Testis (tissue), 3 donors: ENCODE data around the gene LYAR. TPM values are rescaled to one million over a fixed set of nuclear protein-coding genes. Genes with fewer than 3 reads are reported as not detected.
A peak's percentile ranks its signal among the peaks of the same experiment; 100 is the strongest.

Experiments
- DNase-seq: peaks from one replicate; pipeline ENCODE4 v3.0.0-alpha.2; 2019
- H3K27ac ChIP-seq, 2 donors: fragments of 200-600 bp; sonication (generic); one replicate each; pipeline ENCODE4 v1.5.1; 2019
- H3K27me3 ChIP-seq: fragments of 200-600 bp; sonication (generic); one replicate; pipeline ENCODE4 v1.5.1; 2019
- H3K36me3 ChIP-seq: fragments of 200-600 bp; sonication (generic); one replicate; pipeline ENCODE4 v1.5.1; 2017; ENCODE audit warnings: low read depth; ENCODE audit errors: missing control alignments
- H3K4me1 ChIP-seq: fragments of 200-600 bp; sonication (generic); one replicate; pipeline ENCODE4 v1.5.1; 2019
- H3K4me3 ChIP-seq, 2 donors: fragments of 200-600 bp; sonication (generic); one replicate each; pipeline ENCODE4 v1.5.1; 2017 to 2019
- H3K9me3 ChIP-seq: fragments of 200-600 bp; sonication (generic); one replicate; pipeline ENCODE4 v1.5.1; 2017
- POLR2A ChIP-seq: fragments of 450-650 bp; IDR thresholded peaks from one replicate; pipeline ENCODE4 v1.6.1; 2017; ENCODE audit warnings: antibody characterized with exemption, mild to moderate bottlenecking, moderate library complexity
- WGBS, 2 donors: methylation state at CpG; one replicate each; pipeline ENCODE4 v1.1.5; 2018; 5-methylcytosine and 5-hydroxymethylcytosine counted together
- intact Hi-C: fragments of 100-400 bp; cut with DNase I; formaldehyde crosslinking; loops from one replicate; pipeline ENCODE4 v1.15.1; 2023; ENCODE audit warnings: low total_unique reads
- polyA plus RNA-seq: library from polyadenylated mRNA; stranded (reverse); fragments of 350-450 nt; fragmentation: Illumina TruSeq; extraction: RNeasy Lipid Tissue Mini Kit (QIAGEN cat#74804); gene quantifications from one replicate; pipeline ENCODE4 v1.2.3, GENCODE V29; 2014; ENCODE audit warnings: low read depth, low replicate concordance; ENCODE audit not compliant: insufficient read depth
- total RNA-seq, 2 donors: library from RNA; depleted of rRNA; stranded (reverse); fragments of >200 nt; gene quantifications; one replicate each; pipeline ENCODE4 v1.2.3, GENCODE V29; 2016
- TF ChIP-seq, protein P1 (sequence below), 3 experiments: fragments of 450-650 bp in 2 of 3; fragments of 200-600 bp in 1 of 3; sonication (generic) in 1 of 3; IDR thresholded peaks; one replicate each; pipeline ENCODE4 v1.5.1; 2016 to 2019; ENCODE audit warnings: antibody characterized with exemption in 3 of 3, mild to moderate bottlenecking in 2 of 3, moderate library complexity in 1 of 3

The LYAR gene
- total and polyA plus RNA-seq, 3 donors from 2014 or later: 53.8 to 132 (median 63.2) TPM

DNA sequence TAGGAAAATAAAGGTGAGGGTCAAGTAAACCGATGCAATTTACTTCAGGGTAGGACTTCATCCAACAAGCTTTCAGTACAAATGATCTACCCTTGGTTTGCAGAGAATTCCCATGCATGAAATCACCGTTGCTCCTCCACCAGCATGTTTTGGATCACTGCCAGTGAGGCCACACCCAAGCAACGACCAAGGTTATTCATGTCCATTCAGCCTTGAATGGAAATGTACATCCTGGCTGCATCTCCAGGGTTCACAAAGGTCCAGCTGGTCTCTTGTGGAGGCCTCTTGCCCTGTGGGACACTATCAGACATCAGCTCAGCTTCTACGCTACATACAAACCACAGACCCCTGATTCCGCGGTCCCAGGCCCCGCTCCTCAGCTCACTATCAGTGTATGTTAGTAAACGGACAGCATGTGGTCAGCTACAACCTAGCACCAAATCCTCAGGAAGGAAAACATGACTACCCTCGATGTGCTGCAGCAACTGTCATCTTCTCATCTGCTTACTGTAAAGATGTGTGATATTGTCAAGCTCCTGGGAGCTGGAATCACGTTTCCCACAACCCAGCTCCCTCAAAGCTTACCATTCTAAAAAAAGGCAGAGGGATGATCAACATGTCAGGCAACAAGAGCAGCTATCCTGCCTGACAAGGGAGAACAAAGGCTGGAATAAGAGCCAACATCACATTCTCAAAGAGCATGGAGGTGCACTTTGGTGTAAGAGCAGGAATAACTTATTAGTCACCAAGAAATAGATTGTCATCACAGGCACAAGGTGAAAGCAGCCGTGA, 4.9 kb downstream of the LYAR start:
- Histone ChIP-seq H3K36me3 (no peaks in the 10 kb centered on the region), H3K9me3 (no peaks in the 10 kb centered on the region), H3K4me1 (peaks cover 19% of the 10 kb centered on the region), H3K27me3 (no peaks in the 10 kb centered on the region), H3K4me3 (no peak overlapping the region), H3K27ac (no peak overlapping the region)
- no peak for DNase-seq
- 67 to 72% methylated on average over 11 of the region's 11 CpGs for WGBS, 2 donors
- intact Hi-C loops: no loop called here
- TF ChIP-seq, protein P1, sequence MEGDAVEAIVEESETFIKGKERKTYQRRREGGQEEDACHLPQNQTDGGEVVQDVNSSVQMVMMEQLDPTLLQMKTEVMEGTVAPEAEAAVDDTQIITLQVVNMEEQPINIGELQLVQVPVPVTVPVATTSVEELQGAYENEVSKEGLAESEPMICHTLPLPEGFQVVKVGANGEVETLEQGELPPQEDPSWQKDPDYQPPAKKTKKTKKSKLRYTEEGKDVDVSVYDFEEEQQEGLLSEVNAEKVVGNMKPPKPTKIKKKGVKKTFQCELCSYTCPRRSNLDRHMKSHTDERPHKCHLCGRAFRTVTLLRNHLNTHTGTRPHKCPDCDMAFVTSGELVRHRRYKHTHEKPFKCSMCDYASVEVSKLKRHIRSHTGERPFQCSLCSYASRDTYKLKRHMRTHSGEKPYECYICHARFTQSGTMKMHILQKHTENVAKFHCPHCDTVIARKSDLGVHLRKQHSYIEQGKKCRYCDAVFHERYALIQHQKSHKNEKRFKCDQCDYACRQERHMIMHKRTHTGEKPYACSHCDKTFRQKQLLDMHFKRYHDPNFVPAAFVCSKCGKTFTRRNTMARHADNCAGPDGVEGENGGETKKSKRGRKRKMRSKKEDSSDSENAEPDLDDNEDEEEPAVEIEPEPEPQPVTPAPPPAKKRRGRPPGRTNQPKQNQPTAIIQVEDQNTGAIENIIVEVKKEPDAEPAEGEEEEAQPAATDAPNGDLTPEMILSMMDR (IDR thresholded peaks at IDR 0.05): no peak
- TF ChIP-seq POLR2A: no peak

DNA sequence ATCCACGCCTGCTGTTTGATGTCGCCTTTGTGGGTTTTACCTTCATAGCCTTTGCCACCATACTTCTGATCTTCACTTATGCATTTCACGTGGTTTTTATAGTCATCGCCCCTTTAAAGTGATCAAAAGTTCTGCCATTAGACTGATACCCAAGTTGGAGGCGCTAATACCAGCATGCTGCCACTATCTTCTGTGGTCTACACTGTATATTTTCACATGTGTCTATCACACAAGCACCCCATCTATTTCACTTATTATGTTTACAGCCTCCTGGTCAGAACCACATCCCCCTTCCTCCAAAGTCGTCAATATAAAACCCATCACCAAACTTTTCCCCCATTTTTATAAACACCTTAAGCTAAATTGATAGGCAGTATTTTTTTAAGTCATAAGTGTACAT, 8.2 kb downstream of the LYAR start:
- WGBS, 2 donors: 94 to 96% methylated on average over 6 of the region's 6 CpGs
- Histone ChIP-seq H3K4me3 (no peak overlapping the region), H3K27ac (no peak overlapping the region), H3K36me3 (no peaks in the 10 kb centered on the region), H3K27me3 (no peaks in the 10 kb centered on the region), H3K9me3 (no peaks in the 10 kb centered on the region), H3K4me1 (peaks cover 8% of the 10 kb centered on the region)
- DNase-seq: no peak
- TF ChIP-seq POLR2A: no peak
- TF ChIP-seq, protein P1 (IDR thresholded peaks at IDR 0.05): no peak
- intact Hi-C loops: no loop called here

DNA sequence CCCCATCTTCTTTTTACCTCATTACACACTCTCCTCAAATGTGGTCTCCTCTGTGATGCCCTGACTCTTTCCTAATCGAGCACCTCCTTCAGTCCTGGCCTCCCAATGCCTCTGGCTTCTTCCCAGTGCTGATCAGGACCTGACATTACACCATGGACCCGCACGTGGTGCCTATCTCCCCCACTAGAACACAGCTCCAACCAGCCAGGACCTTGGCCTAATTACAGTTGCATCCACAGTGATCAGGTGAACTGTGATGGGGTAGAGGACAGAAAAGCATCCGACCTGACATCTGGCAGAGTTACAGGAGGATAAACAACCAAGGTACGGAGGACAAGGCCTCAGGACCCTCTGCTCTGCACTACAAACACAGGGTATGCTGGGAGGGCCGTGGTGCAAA, 12.4 kb downstream of the LYAR start:
- Histone ChIP-seq H3K36me3 (no peaks in the 10 kb centered on the region), H3K4me3 (no peak overlapping the region), H3K4me1 (no peaks in the 10 kb centered on the region), H3K27me3 (no peaks in the 10 kb centered on the region), H3K9me3 (no peaks in the 10 kb centered on the region), H3K27ac (no peak overlapping the region)
- no peak for TF ChIP-seq POLR2A
- TF ChIP-seq, protein P1 (IDR thresholded peaks at IDR 0.05): no peak
- WGBS, 2 donors: 63 to 66% methylated on average over 6 of the region's 6 CpGs
- intact Hi-C loops: no loop called here
- DNase-seq: no peak

DNA sequence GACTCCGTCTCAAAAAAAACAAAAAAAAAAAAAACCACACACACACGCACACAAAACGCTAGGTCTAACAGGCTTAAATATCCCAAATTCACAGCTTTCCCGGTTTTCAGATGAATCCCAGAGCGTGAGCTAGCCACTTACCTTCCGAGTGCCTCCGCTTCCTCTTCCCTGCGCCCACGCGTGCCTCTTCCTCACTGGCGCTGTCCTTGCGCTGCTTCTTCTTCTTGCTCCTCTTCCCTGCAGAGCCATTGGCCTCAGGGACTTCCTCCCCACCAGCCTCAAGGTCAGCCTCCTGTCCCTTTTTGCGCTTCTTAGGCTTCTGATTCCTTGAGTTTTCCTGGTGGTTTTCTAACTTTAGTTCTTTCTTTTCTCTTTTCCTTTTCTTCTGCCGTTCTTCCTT, 15.7 kb downstream of the LYAR start:
- WGBS, 2 donors: 85 to 95% methylated on average over 14 of the region's 14 CpGs
- Histone ChIP-seq H3K4me1 (no peaks in the 10 kb centered on the region), H3K9me3 (no peaks in the 10 kb centered on the region), H3K27ac (no peak overlapping the region), H3K27me3 (no peaks in the 10 kb centered on the region), H3K4me3 (no peak overlapping the region), H3K36me3 (no peaks in the 10 kb centered on the region)
- TF ChIP-seq, protein P1 (IDR thresholded peaks at IDR 0.05): no peak
- no peak for TF ChIP-seq POLR2A
- intact Hi-C loops: no loop called here
- no peak for DNase-seq

DNA sequence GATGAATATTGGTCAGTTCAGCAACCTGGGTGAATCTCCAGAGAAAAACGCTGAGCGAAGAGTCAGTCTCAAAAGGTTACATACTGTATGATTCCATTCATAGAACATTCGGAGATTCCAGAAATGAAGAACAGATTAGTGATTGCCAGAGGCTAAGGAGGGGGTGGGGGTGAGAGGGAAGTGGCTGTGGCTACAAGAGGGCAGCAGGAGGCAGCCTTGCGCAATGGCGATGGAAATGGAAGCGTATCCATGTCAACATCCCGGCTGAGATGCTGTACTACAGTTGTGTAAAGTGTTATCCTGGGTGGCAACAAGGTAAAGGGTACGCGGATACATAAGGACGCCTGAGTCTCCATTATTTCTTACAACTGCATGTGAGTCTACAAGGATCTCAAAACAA, 18.0 kb downstream of the LYAR start:
- peak; percentile 67 for DNase-seq
- no peaks in the 10 kb centered on the region for H3K9me3 ChIP-seq
- no peak overlapping the region for H3K4me3 ChIP-seq
- intact Hi-C loops: no loop called here
- 61 to 79% methylated on average over 10 of the region's 10 CpGs for WGBS, 2 donors
- H3K27me3 ChIP-seq: no peaks in the 10 kb centered on the region
- TF ChIP-seq POLR2A: no peak
- TF ChIP-seq, protein P1 (IDR thresholded peaks at IDR 0.05): peak in 1 of 3 experiments; percentile 22
- no peaks in the 10 kb centered on the region for H3K36me3 ChIP-seq
- H3K27ac ChIP-seq: no peak overlapping the region
- H3K4me1 ChIP-seq: no peaks in the 10 kb centered on the region
